HG03558 (cell line): ENCODE data around the gene AGTPBP1.
"Not testable (repeated sequence)": the region's sequence is repeated elsewhere in the genome, so short reads cannot be mapped to it uniquely, and the experiment has no call there.

Experiments used
- ATAC-seq: cut with Tn5 transposase; IDR thresholded peaks from one replicate; pipeline ENCODE4 v1.9.1; 2021; ENCODE audit warnings: moderate number of reproducible peaks; ENCODE audit not compliant: unreplicated experiment; ENCODE audit errors: extremely low read depth

The AGTPBP1 gene

DNA sequence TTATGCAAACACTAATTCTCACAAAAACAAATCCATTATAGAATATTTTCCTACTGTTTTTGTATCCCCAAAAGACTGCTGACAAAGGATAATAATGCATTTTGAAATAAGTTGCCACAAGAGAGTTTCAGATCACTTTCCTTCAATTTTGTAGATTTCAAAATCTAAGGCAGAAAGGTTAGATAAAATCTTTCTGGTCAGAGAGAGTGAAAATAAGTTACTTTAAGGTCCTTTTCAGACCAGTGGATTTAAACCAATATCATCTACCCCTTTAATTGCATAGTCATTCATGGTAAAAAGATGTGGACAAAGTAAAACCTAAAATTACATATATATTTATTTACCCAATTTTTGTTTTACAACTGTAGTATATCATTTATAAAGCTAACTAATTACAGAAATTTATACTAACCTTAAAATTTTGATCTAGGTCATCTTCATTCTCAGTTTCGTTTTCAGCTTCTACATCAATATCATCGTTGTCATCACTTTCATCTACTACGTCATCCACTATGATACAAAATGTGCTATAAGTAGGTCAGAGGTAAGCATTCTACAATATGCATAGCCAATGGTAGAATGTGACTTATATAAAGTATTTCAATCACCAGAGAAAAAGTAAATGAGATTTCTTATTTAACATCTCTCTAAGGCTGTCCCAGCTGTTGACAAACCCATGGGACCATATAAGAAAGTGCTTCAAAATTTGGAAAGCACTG, 95.7 kb downstream of the AGTPBP1 start:
- ATAC-seq, result no peak

DNA sequence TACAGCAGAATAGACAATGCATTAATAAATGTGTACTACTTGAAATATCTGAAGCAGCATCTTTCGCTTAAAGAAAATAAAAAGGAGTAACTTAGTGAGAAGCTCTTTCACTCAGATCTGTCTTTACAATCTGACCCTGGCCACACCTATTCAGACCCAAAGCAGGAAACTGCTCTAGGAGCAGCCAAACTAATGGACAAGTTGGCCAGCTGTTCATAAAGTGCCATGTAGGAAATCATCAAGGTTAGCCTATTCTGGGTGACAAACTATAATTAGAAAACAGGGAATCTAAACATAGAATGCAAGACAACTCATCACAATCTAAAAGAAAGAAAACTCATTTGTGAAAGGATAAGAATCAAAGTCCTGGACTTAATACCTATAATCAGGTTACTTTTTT, 101.3 kb downstream of the AGTPBP1 start:
- no peak for ATAC-seq

DNA sequence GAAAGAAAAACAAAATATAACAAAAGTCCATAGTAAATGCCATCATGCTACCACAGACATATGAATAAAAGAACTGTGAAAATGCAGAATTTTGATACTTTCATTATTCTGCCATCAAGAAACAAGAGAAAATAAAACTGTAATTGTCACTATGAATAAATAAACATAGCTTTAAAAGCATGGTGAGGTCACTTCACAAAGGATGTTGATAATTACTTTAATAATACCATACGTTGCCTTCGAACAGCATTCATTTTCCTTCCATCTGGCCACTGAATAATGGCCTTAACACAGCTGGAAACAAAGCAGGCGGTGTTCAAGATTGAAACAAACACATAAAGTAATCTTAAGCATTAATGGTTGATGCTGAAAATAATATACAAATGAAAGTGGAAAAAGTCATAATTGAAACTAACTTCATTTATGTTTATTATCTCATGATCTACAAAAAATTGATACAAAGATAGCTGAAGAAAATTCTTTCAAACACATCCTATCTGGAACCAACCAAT, 102.0 kb downstream of the AGTPBP1 start:
- ATAC-seq, result no peak

DNA sequence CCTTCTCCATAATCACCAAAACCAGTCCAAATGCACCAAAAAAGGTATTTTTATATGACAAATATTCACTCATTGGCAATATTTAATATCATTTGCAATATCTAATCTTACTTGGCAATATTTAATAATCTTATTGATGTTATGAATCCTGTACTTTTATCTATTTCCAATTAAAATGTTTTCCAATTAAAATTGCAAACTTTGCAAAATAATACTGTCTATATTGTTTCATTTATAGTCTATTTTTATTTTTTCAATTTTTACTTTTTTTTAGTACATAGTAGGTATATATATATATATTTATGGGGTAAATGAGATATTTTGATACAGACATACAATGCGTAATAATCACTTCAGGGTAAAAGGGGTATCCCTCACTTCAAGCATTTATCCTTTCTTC, 109.9 kb downstream of the AGTPBP1 start:
- ATAC-seq, result no peak

GRCh38 chr9:85630676-85631075, 111.1 kb downstream of the AGTPBP1 start:
- ATAC-seq, result no peak

- no peak for ATAC-seq
These were observed 124.5 kb downstream of the AGTPBP1 start for GRCh38 chr9:85617141-85617670.

DNA sequence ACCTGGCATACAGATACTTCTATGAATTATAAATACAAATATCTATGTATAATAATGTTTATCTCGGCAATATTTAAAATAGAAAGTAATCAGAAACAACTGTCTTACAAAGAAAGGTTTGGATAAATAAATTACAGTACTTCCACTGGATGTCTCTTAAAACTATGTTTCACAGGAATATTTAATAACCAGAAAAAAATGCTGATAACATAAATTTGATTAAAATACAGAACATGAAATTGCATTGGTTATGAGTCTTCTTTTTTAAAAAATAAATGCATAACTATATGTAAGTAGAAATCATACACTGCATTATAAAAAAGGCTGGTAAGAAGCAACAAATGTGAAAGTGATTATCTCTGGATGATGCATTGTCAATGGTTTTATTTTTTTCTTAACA, 126.0 kb downstream of the AGTPBP1 start:
- ATAC-seq, result no peak

DNA sequence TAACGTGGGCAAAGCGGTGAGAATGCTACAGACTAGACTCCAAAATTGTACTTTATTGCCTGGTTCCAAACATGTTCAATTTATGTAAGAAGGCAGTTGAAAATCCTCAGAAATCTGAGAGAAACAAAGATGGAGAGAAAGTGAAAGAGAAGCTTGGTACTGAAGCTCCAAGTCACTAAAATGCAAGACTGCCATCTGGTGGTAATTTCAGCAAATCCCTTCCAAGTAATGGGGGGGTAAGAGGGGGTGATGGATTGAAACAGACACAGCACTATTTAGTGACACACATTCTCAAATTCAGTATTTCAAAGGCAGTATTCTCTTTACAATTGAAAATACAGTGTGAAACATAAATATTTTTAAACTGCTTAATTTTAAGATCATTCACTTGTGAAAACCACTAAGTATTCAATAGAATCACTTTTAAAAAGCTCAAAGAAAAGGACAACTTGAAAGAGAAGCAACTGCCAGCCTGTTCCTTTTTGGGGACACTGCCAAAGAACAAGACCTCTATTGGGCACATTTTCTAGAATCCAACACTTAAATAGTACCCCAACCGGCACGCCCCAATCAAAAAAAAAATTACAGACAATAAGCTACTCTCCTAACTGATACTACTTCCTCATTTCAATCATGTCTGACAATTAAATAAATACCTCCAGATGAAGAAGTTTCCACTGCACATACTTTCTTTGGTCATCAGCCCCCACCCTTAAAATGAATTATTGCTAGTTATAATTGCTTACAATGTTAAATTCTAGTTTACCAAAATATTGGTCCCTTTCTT, 131.5 kb downstream of the AGTPBP1 start:
- ATAC-seq, result no peak

- no peak for ATAC-seq
These were observed 135.8 kb downstream of the AGTPBP1 start for GRCh38 chr9:85605905-85606304.

DNA sequence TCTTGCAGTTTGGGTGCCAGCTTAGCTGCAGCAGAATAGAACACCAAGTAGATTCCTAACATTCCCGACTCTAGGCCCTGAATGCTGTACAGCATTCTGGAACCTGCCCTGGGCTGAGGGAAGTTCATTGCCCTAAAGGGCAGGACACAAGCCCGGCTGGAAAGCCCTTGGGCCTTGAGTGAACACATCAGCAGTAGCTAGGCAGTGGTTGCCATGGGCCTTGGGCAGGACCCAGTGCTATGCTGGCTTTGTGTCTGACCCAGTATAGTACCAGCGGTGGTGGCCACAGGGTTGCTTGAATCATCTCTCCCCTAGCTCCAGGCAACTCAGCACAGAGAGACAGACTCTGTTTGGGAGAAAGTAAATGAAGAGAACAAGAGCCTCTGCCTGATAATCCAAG, 137.8 kb downstream of the AGTPBP1 start:
- ATAC-seq, result no peak

DNA sequence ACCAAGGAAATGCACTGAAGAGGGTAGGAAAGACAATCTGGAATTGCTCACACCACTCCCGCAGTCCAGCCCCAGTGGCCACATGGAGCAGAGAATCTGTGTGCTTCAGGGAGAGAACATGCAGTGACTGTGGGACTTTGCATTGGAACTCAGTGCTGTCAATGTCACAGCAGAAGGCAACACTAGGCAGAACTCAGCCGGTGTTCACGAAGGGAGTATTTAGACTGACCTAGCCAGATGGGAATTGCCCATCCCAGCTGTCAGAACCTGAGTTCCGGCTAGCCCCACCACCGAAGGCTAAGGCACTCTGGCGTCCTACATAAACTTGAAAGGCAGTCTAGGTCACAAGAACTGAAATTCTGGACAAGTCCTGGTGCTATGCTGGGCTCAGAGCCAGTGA, 139.0 kb downstream of the AGTPBP1 start:
- no peak for ATAC-seq

- ATAC-seq, result no peak
These were observed 141.0 kb downstream of the AGTPBP1 start for GRCh38 chr9:85600675-85601263.

- no peak for ATAC-seq
These were observed 142.1 kb downstream of the AGTPBP1 start for GRCh38 chr9:85599540-85600105.

- no peak for ATAC-seq
These were observed 147.4 kb downstream of the AGTPBP1 start for GRCh38 chr9:85594316-85594715.

- ATAC-seq, result no peak
These were observed 155.1 kb downstream of the AGTPBP1 start for GRCh38 chr9:85586684-85587083.

DNA sequence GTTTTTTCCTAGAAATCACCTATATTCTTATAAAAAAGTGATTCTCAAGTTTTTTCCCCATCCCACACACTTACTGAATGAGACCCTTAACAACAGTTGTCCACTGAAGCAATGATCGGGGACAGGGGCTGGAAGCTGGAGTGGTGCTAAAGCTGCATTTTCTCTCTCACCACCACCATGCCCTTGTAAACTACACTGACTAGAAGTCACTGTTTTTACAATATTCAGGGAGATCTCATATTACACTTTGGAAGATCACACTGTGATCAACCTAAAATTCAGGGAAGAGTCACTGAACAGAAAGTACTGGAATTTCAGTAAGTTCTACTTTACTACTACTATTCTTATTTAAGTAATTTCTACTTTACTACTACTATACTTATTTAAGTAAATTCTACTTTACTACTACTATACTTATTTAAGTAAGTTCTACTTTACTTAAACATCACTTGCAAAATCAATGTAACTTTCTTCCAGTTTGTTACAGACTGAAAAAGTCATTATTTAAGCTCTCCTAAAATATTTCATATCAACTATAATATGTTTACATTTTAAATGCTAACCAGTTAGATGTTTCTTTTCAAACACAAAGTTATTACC, 164.3 kb downstream of the AGTPBP1 start:
- ATAC-seq, result no peak

DNA sequence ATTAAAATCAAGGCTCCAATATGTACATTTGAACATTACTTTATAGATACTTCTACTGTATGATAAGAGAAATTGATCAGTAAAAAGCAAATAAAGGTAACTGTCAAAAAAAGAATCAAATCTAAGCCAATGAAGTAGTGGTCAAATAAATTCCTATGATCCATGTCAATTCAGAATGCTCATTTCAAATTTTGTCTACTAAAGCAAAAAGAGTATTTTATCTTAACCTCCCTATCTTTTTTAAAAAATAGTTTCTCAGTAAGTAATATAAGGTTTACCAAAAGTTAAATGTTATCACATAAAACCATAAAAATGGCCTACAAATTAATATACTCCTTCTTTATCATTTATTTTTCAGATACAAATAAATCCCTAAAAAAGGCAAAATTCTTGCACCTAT, 165.9 kb downstream of the AGTPBP1 start:
- ATAC-seq, result no peak

- not testable (repeated sequence) for ATAC-seq
These were observed 168.2 kb downstream of the AGTPBP1 start for GRCh38 chr9:85573546-85573945.

DNA sequence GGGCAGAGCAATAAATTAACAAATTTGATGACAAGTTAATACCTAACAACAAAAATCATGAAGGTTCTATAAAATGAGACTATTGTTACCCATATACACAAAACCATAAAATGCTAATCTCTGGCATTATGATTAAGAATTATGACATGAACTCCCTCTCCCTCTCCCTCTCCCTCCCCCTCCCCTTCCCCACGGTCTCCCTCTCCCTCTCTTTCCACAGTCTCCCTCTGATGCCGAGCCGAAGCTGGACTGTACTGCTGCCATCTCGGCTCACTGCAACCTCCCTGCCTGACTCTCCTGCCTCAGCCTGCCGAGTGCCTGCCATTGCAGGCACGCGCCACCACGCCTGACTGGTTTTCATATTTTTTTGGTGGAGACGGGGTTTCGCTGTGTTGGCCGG, 168.8 kb downstream of the AGTPBP1 start:
- ATAC-seq, result not testable (repeated sequence)

DNA sequence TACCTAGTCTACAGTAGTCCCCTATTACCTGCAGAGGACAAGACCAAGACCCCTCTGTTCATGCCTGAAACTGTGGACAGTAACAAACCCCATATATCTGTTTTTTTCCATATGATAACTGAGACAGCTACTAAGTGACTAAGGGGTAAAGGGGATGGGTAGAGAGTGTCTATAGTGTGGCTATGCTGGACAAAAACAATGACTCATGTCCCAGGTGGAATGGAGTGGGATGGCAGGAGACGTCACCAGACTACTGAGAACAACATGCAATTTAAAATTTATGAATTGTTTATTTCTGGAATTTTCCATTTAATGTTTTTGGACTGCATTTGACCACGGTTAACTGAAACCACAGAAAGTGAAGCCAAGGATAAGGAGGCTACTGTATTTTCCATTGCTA, 171.8 kb downstream of the AGTPBP1 start:
- no peak for ATAC-seq
